HAP-1 (cell line): ENCODE results near the gene MEIKIN.

Experiments
- DNase-seq, 2 experiments: peaks; one replicate each; pipeline ENCODE4 v3.0.0-alpha.2; 2016 to 2020; ENCODE audit warnings: low spot score in 2 of 2
- H3K27me3 ChIP-seq: fragments of 250-450 bp; sonication (Bioruptor Pico); 2 replicates; pipeline ENCODE4 v1.5.1; 2020; ENCODE audit warnings: low read depth, mild to moderate bottlenecking, moderate library complexity
- H3K36me3 ChIP-seq: fragments of 250-450 bp; sonication (Bioruptor Pico); replicated peaks from 2 replicates; pipeline ENCODE4 v1.5.1; 2020; ENCODE audit warnings: mild to moderate bottlenecking
- H3K4me1 ChIP-seq: fragments of 250-450 bp; sonication (Bioruptor Pico); 2 replicates; pipeline ENCODE4 v1.5.1; 2020; ENCODE audit warnings: mild to moderate bottlenecking
- H3K4me3 ChIP-seq: fragments of 250-450 bp; sonication (Bioruptor Pico); 2 replicates; pipeline ENCODE4 v1.5.1; 2020; ENCODE audit warnings: mild to moderate bottlenecking, moderate library complexity
- H3K9me3 ChIP-seq: fragments of 250-450 bp; sonication (Bioruptor Pico); 2 replicates; pipeline ENCODE4 v1.5.1; 2020; ENCODE audit warnings: mild to moderate bottlenecking, moderate library complexity
- in situ Hi-C: fragments of 300-500 bp; cut with MboI; formaldehyde crosslinking; loops from 3 replicates; pipeline ENCODE4 v1.14.3; 2020; ENCODE audit warnings: low sequenced_read_pairs, inconsistent platforms, mixed read lengths

MEIKIN gene

GRCh38 chr5:131776450-131776849 is 169.0 kb downstream of the MEIKIN start:
- Histone ChIP-seq H3K4me1 (no peaks in the 10 kb centered on the region), H3K4me3 (no peak overlapping the region), H3K27me3 (no peaks in the 10 kb centered on the region), H3K36me3 (0 out of 2 replicates have a peak, but pooled peaks cover 5% of the 10 kb centered on the region), H3K9me3 (no peaks in the 10 kb centered on the region)
- DNase-seq, result no peak
- in situ Hi-C loops, result no loop called here

GRCh38 chr5:131774652-131775367 is 170.7 kb downstream of the MEIKIN start:
- DNase-seq, result no peak
- no peaks in the 10 kb centered on the region for H3K36me3 ChIP-seq
- H3K27me3 ChIP-seq, result no peaks in the 10 kb centered on the region
- no peaks in the 10 kb centered on the region for H3K9me3 ChIP-seq
- H3K4me3 ChIP-seq, result no peak overlapping the region
- H3K4me1 ChIP-seq, result no peaks in the 10 kb centered on the region
- in situ Hi-C loops, result no loop called here

GRCh38 chr5:131773805-131774204 is 171.7 kb downstream of the MEIKIN start:
- Histone ChIP-seq H3K4me1 (no peaks in the 10 kb centered on the region), H3K36me3 (no peaks in the 10 kb centered on the region), H3K27me3 (no peaks in the 10 kb centered on the region), H3K4me3 (no peak overlapping the region), H3K9me3 (no peaks in the 10 kb centered on the region)
- DNase-seq, result no peak
- in situ Hi-C loops, result no loop called here

- DNase-seq, result no peak
- no peaks in the 10 kb centered on the region for H3K9me3 ChIP-seq
- in situ Hi-C loops, result no loop called here
- H3K4me1 ChIP-seq, result no peaks in the 10 kb centered on the region
- no peak overlapping the region for H3K4me3 ChIP-seq
- H3K36me3 ChIP-seq, result no peaks in the 10 kb centered on the region
- H3K27me3 ChIP-seq, result no peaks in the 10 kb centered on the region
Observed at GRCh38 chr5:131771692-131772091, 173.8 kb downstream of the MEIKIN start.

GRCh38 chr5:131769961-131770360 is 175.5 kb downstream of the MEIKIN start:
- Histone ChIP-seq H3K36me3 (no peaks in the 10 kb centered on the region), H3K4me1 (no peaks in the 10 kb centered on the region), H3K27me3 (no peaks in the 10 kb centered on the region), H3K9me3 (no peaks in the 10 kb centered on the region), H3K4me3 (no peak overlapping the region)
- in situ Hi-C loops, result no loop called here
- no peak for DNase-seq

GRCh38 chr5:131769336-131769735 is 176.1 kb downstream of the MEIKIN start:
- Histone ChIP-seq H3K36me3 (no peaks in the 10 kb centered on the region), H3K4me3 (no peak overlapping the region), H3K27me3 (no peaks in the 10 kb centered on the region), H3K4me1 (no peaks in the 10 kb centered on the region), H3K9me3 (no peaks in the 10 kb centered on the region)
- DNase-seq, result no peak
- in situ Hi-C loops, result no loop called here

GRCh38 chr5:131767891-131768290 is 177.6 kb downstream of the MEIKIN start:
- no peaks in the 10 kb centered on the region for H3K36me3 ChIP-seq
- H3K4me3 ChIP-seq, result no peak overlapping the region
- H3K9me3 ChIP-seq, result peaks cover 3% of the 10 kb centered on the region; the same call in 1 of the 2 replicates
- no peaks in the 10 kb centered on the region for H3K4me1 ChIP-seq
- DNase-seq, result no peak
- H3K27me3 ChIP-seq, result no peaks in the 10 kb centered on the region
- in situ Hi-C loops, result no loop called here

GRCh38 chr5:131766689-131767088 is 178.8 kb downstream of the MEIKIN start:
- no peak for DNase-seq
- H3K4me3 ChIP-seq, result no peak overlapping the region
- in situ Hi-C loops, result no loop called here
- H3K27me3 ChIP-seq, result no peaks in the 10 kb centered on the region
- H3K9me3 ChIP-seq, result peaks cover 3% of the 10 kb centered on the region; the same call in 1 of the 2 replicates
- H3K36me3 ChIP-seq, result no peaks in the 10 kb centered on the region
- no peaks in the 10 kb centered on the region for H3K4me1 ChIP-seq

GRCh38 chr5:131765261-131765660 is 180.2 kb downstream of the MEIKIN start:
- Histone ChIP-seq H3K4me3 (no peak overlapping the region), H3K27me3 (no peaks in the 10 kb centered on the region), H3K4me1 (no peaks in the 10 kb centered on the region), H3K9me3 (peaks cover 3% of the 10 kb centered on the region; the same call in 1 of the 2 replicates), H3K36me3 (no peaks in the 10 kb centered on the region)
- DNase-seq, result no peak
- in situ Hi-C loops, result no loop called here

GRCh38 chr5:131763968-131764367 is 181.5 kb downstream of the MEIKIN start:
- DNase-seq, result no peak
- Histone ChIP-seq H3K36me3 (no peaks in the 10 kb centered on the region), H3K9me3 (peaks cover 3% of the 10 kb centered on the region; the same call in 1 of the 2 replicates), H3K4me3 (no peak overlapping the region), H3K27me3 (no peaks in the 10 kb centered on the region), H3K4me1 (peaks cover 3% of the 10 kb centered on the region; the same call in 1 of the 2 replicates)
- in situ Hi-C loops, result no loop called here

- Histone ChIP-seq H3K36me3 (no peaks in the 10 kb centered on the region), H3K4me1 (peaks cover 9% of the 10 kb centered on the region), H3K4me3 (no peak overlapping the region), H3K9me3 (peaks cover 3% of the 10 kb centered on the region; the same call in 1 of the 2 replicates), H3K27me3 (no peaks in the 10 kb centered on the region)
- no peak for DNase-seq
- in situ Hi-C loops, result no loop called here
Observed at GRCh38 chr5:131760793-131761192, 184.7 kb downstream of the MEIKIN start.

- Histone ChIP-seq H3K4me1 (peaks cover 9% of the 10 kb centered on the region), H3K4me3 (no peak overlapping the region)
- in situ Hi-C loops, result no loop called here
Observed at GRCh38 chr5:131759704-131760103, 185.8 kb downstream of the MEIKIN start.

GRCh38 chr5:131758520-131758900 is 187.0 kb downstream of the MEIKIN start:
- Histone ChIP-seq H3K9me3 (no peaks in the 10 kb centered on the region; the same call in 1 of the 2 replicates), H3K27me3 (no peaks in the 10 kb centered on the region), H3K4me1 (peaks cover 9% of the 10 kb centered on the region), H3K4me3 (no peak overlapping the region), H3K36me3 (no peaks in the 10 kb centered on the region)
- in situ Hi-C loops, result no loop called here
- no peak for DNase-seq

More at GRCh38 chr5:131759704-131760103, 185.8 kb downstream of the MEIKIN start:
- Histone ChIP-seq H3K27me3 (no peaks in the 10 kb centered on the region), H3K36me3 (no peaks in the 10 kb centered on the region), H3K9me3 (peaks cover 3% of the 10 kb centered on the region; the same call in 1 of the 2 replicates)
- DNase-seq, result no peak

GRCh38 chr5:131757830-131758519 is 187.5 kb downstream of the MEIKIN start:
- no peaks in the 10 kb centered on the region for H3K36me3 ChIP-seq
- DNase-seq, result no peak
- in situ Hi-C loops, result no loop called here
- no peak overlapping the region for H3K4me3 ChIP-seq
- H3K9me3 ChIP-seq, result no peaks in the 10 kb centered on the region; the same call in 1 of the 2 replicates
- peaks cover 13% of the 10 kb centered on the region for H3K4me1 ChIP-seq
- no peaks in the 10 kb centered on the region for H3K27me3 ChIP-seq
